Measurements from ENCODE around the gene DGCR6L. TPM values are rescaled to one million over a fixed set of nuclear protein-coding genes. Genes with fewer than 3 reads are reported as not detected.
"Not testable (repeated sequence)": the region's sequence is repeated elsewhere in the genome, so short reads cannot be mapped to it uniquely, and the experiment has no call there.

The DGCR6L gene
- polyA plus RNA-seq, 2 donors: 43.9 to 44.7 TPM

GRCh38 chr22:20270190-20271113 is 49.4 kb downstream of the DGCR6L start:
- H3K36me3 ChIP-seq (ENCODE audit: control insufficient read depth in 2 of 2, insufficient read depth in 2 of 2, low read length in 1 of 2); H3K9me3 ChIP-seq (ENCODE audit: control insufficient read depth in 2 of 2, insufficient read depth in 1 of 2, low read depth in 1 of 2, low read length in 1 of 2); H3K27me3 ChIP-seq (ENCODE audit: control insufficient read depth in 1 of 2, insufficient read depth in 2 of 2, low read length in 2 of 2); H3K27ac ChIP-seq (ENCODE audit: low read depth in 2 of 2, low read length in 1 of 2); H3K4me3 ChIP-seq (ENCODE audit: low read depth in 1 of 2, low read length in 2 of 2); H3K4me1 ChIP-seq (ENCODE audit: control insufficient read depth in 2 of 2, insufficient read depth in 2 of 2, low read length in 1 of 2): not testable (repeated sequence)
- WGBS, 2 donors: 74 to 75% methylated on average over 21 to 23 of the region's 23 CpGs

GRCh38 chr22:20269673-20270072 is 50.2 kb downstream of the DGCR6L start:
- not testable (repeated sequence) for H3K4me1 ChIP-seq (ENCODE audit: control insufficient read depth in 2 of 2, insufficient read depth in 2 of 2, low read length in 1 of 2); H3K27me3 ChIP-seq (ENCODE audit: control insufficient read depth in 1 of 2, insufficient read depth in 2 of 2, low read length in 2 of 2); H3K4me3 ChIP-seq (ENCODE audit: low read depth in 1 of 2, low read length in 2 of 2); H3K36me3 ChIP-seq (ENCODE audit: control insufficient read depth in 2 of 2, insufficient read depth in 2 of 2, low read length in 1 of 2); H3K9me3 ChIP-seq (ENCODE audit: control insufficient read depth in 2 of 2, insufficient read depth in 1 of 2, low read depth in 1 of 2, low read length in 1 of 2); H3K27ac ChIP-seq (ENCODE audit: low read depth in 2 of 2, low read length in 1 of 2)
- 83 to 85% methylated on average over 8 of the region's 8 CpGs for WGBS, 2 donors

GRCh38 chr22:20269201-20269600 is 50.7 kb downstream of the DGCR6L start:
- H3K4me1 ChIP-seq (ENCODE audit: control insufficient read depth in 2 of 2, insufficient read depth in 2 of 2, low read length in 1 of 2); H3K27me3 ChIP-seq (ENCODE audit: control insufficient read depth in 1 of 2, insufficient read depth in 2 of 2, low read length in 2 of 2); H3K36me3 ChIP-seq (ENCODE audit: control insufficient read depth in 2 of 2, insufficient read depth in 2 of 2, low read length in 1 of 2); H3K4me3 ChIP-seq (ENCODE audit: low read depth in 1 of 2, low read length in 2 of 2); H3K9me3 ChIP-seq (ENCODE audit: control insufficient read depth in 2 of 2, insufficient read depth in 1 of 2, low read depth in 1 of 2, low read length in 1 of 2); H3K27ac ChIP-seq (ENCODE audit: low read depth in 2 of 2, low read length in 1 of 2): not testable (repeated sequence)
- WGBS, 2 donors: 77 to 92% methylated on average over 4 of the region's 4 CpGs

- Histone ChIP-seq H3K36me3 (ENCODE audit: control insufficient read depth in 2 of 2, insufficient read depth in 2 of 2, low read length in 1 of 2) (no peaks in the 10 kb centered on the region), H3K27me3 (ENCODE audit: control insufficient read depth in 1 of 2, insufficient read depth in 2 of 2, low read length in 2 of 2) (peaks cover 0 to 4% of the 10 kb centered on the region in 2 donors), H3K27ac (ENCODE audit: low read depth in 2 of 2, low read length in 1 of 2) (peak within 1 kb of the TSS; percentile 45 to 54), H3K4me3 (ENCODE audit: low read depth in 1 of 2, low read length in 2 of 2) (peak within 1 kb of the TSS; percentile 52 to 58), H3K9me3 (ENCODE audit: control insufficient read depth in 2 of 2, insufficient read depth in 1 of 2, low read depth in 1 of 2, low read length in 1 of 2) (no peaks in the 10 kb centered on the region), H3K4me1 (ENCODE audit: control insufficient read depth in 2 of 2, insufficient read depth in 2 of 2, low read length in 1 of 2) (peaks cover 0 to 6% of the 10 kb centered on the region in 2 donors)
- 17 to 24% methylated on average over 39 to 58 of the region's 58 CpGs for WGBS, 2 donors
These were observed 51.4 kb downstream of the DGCR6L start, which contains the start of gene RTN4R for GRCh38 chr22:20268279-20269012. Gene RTN4R (minus strand): TSS chr22:20268318. CDS start chr22:20268092, 226 bp downstream.

- no peaks in the 10 kb centered on the region for H3K36me3 ChIP-seq (ENCODE audit: control insufficient read depth in 2 of 2, insufficient read depth in 2 of 2, low read length in 1 of 2)
- H3K27me3 ChIP-seq (ENCODE audit: control insufficient read depth in 1 of 2, insufficient read depth in 2 of 2, low read length in 2 of 2): peaks cover 0 to 4% of the 10 kb centered on the region in 2 donors
- 2% methylated on average over 79 to 101 of the region's 101 CpGs for WGBS, 2 donors
- H3K9me3 ChIP-seq (ENCODE audit: control insufficient read depth in 2 of 2, insufficient read depth in 1 of 2, low read depth in 1 of 2, low read length in 1 of 2): no peaks in the 10 kb centered on the region
- H3K4me1 ChIP-seq (ENCODE audit: control insufficient read depth in 2 of 2, insufficient read depth in 2 of 2, low read length in 1 of 2): peaks cover 0 to 6% of the 10 kb centered on the region in 2 donors
- H3K27ac ChIP-seq (ENCODE audit: low read depth in 2 of 2, low read length in 1 of 2): peak overlapping the region; percentile 45 to 54
- H3K4me3 ChIP-seq (ENCODE audit: low read depth in 1 of 2, low read length in 2 of 2): peak overlapping the region; percentile 52 to 58
These were observed 52.2 kb downstream of the DGCR6L start for GRCh38 chr22:20267441-20268278.

- not testable (repeated sequence) for H3K9me3 ChIP-seq (ENCODE audit: control insufficient read depth in 2 of 2, insufficient read depth in 1 of 2, low read depth in 1 of 2, low read length in 1 of 2); H3K36me3 ChIP-seq (ENCODE audit: control insufficient read depth in 2 of 2, insufficient read depth in 2 of 2, low read length in 1 of 2); H3K27ac ChIP-seq (ENCODE audit: low read depth in 2 of 2, low read length in 1 of 2); H3K27me3 ChIP-seq (ENCODE audit: control insufficient read depth in 1 of 2, insufficient read depth in 2 of 2, low read length in 2 of 2); H3K4me1 ChIP-seq (ENCODE audit: control insufficient read depth in 2 of 2, insufficient read depth in 2 of 2, low read length in 1 of 2)
- WGBS, 2 donors: 50 to 54% methylated on average over 33 of the region's 33 CpGs
- H3K4me3 ChIP-seq (ENCODE audit: low read depth in 1 of 2, low read length in 2 of 2): peak overlapping the region in 1 of 2 donors; percentile 52
These were observed 53.0 kb downstream of the DGCR6L start for GRCh38 chr22:20266667-20267440.

GRCh38 chr22:20265772-20266666 is 53.8 kb downstream of the DGCR6L start:
- H3K4me1 ChIP-seq (ENCODE audit: control insufficient read depth in 2 of 2, insufficient read depth in 2 of 2, low read length in 1 of 2); H3K36me3 ChIP-seq (ENCODE audit: control insufficient read depth in 2 of 2, insufficient read depth in 2 of 2, low read length in 1 of 2); H3K27ac ChIP-seq (ENCODE audit: low read depth in 2 of 2, low read length in 1 of 2); H3K4me3 ChIP-seq (ENCODE audit: low read depth in 1 of 2, low read length in 2 of 2); H3K9me3 ChIP-seq (ENCODE audit: control insufficient read depth in 2 of 2, insufficient read depth in 1 of 2, low read depth in 1 of 2, low read length in 1 of 2); H3K27me3 ChIP-seq (ENCODE audit: control insufficient read depth in 1 of 2, insufficient read depth in 2 of 2, low read length in 2 of 2): not testable (repeated sequence)
- 85 to 91% methylated on average over 9 to 15 of the region's 15 CpGs for WGBS, 2 donors

GRCh38 chr22:20264614-20265452 is 55.0 kb downstream of the DGCR6L start:
- H3K4me1 ChIP-seq (ENCODE audit: control insufficient read depth in 2 of 2, insufficient read depth in 2 of 2, low read length in 1 of 2): peaks cover 3 to 6% of the 10 kb centered on the region in 2 donors
- no peaks in the 10 kb centered on the region for H3K36me3 ChIP-seq (ENCODE audit: control insufficient read depth in 2 of 2, insufficient read depth in 2 of 2, low read length in 1 of 2)
- no peaks in the 10 kb centered on the region for H3K9me3 ChIP-seq (ENCODE audit: control insufficient read depth in 2 of 2, insufficient read depth in 1 of 2, low read depth in 1 of 2, low read length in 1 of 2)
- no peak overlapping the region for H3K4me3 ChIP-seq (ENCODE audit: low read depth in 1 of 2, low read length in 2 of 2)
- H3K27ac ChIP-seq (ENCODE audit: low read depth in 2 of 2, low read length in 1 of 2): no peak overlapping the region
- peaks cover 0 to 4% of the 10 kb centered on the region in 2 donors for H3K27me3 ChIP-seq (ENCODE audit: control insufficient read depth in 1 of 2, insufficient read depth in 2 of 2, low read length in 2 of 2)
- WGBS, 2 donors: 63 to 78% methylated on average over 17 to 21 of the region's 21 CpGs

Data from esophagus (tissue), 2 donors.